Measurements from ENCODE around the gene NPY. TPM values are rescaled to one million over a fixed set of nuclear protein-coding genes. Genes with fewer than 3 reads are reported as not detected.
"Not testable (repeated sequence)": the region's sequence is repeated elsewhere in the genome, so short reads cannot be mapped to it uniquely, and the experiment has no call there.

The NPY gene
- total and polyA plus RNA-seq, 4 donors, result 0.47 TPM; not detected in 3

DNA sequence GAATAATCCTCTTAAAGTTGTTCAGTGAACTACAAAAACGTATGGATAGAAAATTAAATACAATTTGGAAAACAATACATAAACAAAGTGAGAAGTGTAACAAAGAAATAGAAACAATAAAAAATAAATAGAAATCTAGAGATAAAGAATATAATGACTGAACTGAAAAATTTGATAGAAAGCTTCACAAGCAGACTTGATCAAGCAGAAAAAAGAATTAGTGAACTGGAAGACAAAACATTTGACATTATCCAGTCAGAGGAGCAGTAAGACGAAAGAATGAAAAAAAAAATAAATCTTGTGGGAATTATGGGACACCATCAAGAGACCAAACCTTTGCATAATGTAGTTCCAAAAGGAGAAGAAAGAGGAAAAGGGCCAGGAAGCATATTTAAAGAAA is 32.4 kb upstream of the NPY start:
- H3K36me3 ChIP-seq (ENCODE audit: control insufficient read depth in 4 of 4, insufficient read depth in 3 of 4, low read depth in 1 of 4, low read length in 3 of 4), result no peaks in the 10 kb centered on the region
- WGBS, result 54% methylated on average over 2 of the region's 2 CpGs
- H3K4me3 ChIP-seq (ENCODE audit: low read depth in 1 of 3, low read length in 3 of 3), result no peak overlapping the region
- H3K4me1 ChIP-seq (ENCODE audit: control insufficient read depth in 4 of 4, insufficient read depth in 4 of 4, low read length in 3 of 4), result no peaks in the 10 kb centered on the region
- H3K9me3 ChIP-seq (ENCODE audit: control insufficient read depth in 4 of 4, low read length in 3 of 4), result peaks cover 0 to 6% (median 4%) of the 10 kb centered on the region in 4 donors
- H3K27me3 ChIP-seq (ENCODE audit: control insufficient read depth in 4 of 4, insufficient read depth in 4 of 4, low read length in 3 of 4), result no peaks in the 10 kb centered on the region
- TF ChIP-seq, protein P1, sequence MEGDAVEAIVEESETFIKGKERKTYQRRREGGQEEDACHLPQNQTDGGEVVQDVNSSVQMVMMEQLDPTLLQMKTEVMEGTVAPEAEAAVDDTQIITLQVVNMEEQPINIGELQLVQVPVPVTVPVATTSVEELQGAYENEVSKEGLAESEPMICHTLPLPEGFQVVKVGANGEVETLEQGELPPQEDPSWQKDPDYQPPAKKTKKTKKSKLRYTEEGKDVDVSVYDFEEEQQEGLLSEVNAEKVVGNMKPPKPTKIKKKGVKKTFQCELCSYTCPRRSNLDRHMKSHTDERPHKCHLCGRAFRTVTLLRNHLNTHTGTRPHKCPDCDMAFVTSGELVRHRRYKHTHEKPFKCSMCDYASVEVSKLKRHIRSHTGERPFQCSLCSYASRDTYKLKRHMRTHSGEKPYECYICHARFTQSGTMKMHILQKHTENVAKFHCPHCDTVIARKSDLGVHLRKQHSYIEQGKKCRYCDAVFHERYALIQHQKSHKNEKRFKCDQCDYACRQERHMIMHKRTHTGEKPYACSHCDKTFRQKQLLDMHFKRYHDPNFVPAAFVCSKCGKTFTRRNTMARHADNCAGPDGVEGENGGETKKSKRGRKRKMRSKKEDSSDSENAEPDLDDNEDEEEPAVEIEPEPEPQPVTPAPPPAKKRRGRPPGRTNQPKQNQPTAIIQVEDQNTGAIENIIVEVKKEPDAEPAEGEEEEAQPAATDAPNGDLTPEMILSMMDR (IDR thresholded peaks at IDR 0.05; ENCODE audit: low read depth, low read length, missing input control), result no peak
- TF ChIP-seq FOXA1 (IDR thresholded peaks at IDR 0.05), result no peak
- TF ChIP-seq, protein P2, sequence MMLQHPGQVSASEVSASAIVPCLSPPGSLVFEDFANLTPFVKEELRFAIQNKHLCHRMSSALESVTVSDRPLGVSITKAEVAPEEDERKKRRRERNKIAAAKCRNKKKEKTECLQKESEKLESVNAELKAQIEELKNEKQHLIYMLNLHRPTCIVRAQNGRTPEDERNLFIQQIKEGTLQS (IDR thresholded peaks at IDR 0.05), result no peak
- no peak for TF ChIP-seq RXRA (IDR thresholded peaks at IDR 0.05)
- TF ChIP-seq GABPA (IDR thresholded peaks at IDR 0.05 in 1 of 2, conservative IDR thresholded peaks at IDR 0.05 in 1 of 2), result no peak
- TF ChIP-seq HNF4G (IDR thresholded peaks at IDR 0.05), result no peak
- no peak for TF ChIP-seq EGR1 (IDR thresholded peaks at IDR 0.05; ENCODE audit: low read depth in 2 of 2)
- no peak for TF ChIP-seq YY1 (IDR thresholded peaks at IDR 0.05)
- TF ChIP-seq NR2F2 (IDR thresholded peaks at IDR 0.05), result no peak
- TF ChIP-seq SP1 (IDR thresholded peaks at IDR 0.05), result no peak
- H3K27ac ChIP-seq (ENCODE audit: low read depth in 1 of 2, low read length in 2 of 2), result no peak overlapping the region
- H3K9ac ChIP-seq (ENCODE audit: low read depth in 1 of 2, low read length in 2 of 2), result no peak overlapping the region
- no peak for DNase-seq (ENCODE audit: low spot score)

DNA sequence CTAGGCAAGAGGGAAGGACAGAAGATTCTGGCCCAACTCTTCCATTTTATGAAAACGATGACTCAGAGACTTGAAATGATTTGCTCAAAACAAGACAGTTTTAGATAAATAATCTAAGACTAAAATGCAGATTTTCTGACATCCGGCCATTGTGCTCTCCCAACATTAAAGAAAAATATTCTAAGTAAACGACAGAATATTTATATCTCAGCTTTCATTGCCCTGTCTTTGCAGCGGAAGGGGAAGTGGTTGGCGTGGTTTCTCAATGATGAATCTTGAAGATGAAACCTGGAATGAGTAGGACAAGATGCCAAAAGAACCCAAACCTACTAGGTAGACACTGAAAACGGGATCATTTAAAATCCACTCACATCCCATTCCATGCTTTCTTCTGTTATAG is 28.9 kb upstream of the NPY start:
- H3K9ac ChIP-seq (ENCODE audit: low read depth in 1 of 2, low read length in 2 of 2), result no peak overlapping the region
- TF ChIP-seq RAD21 (IDR thresholded peaks at IDR 0.05) (no peak), FOXA2 (IDR thresholded peaks at IDR 0.05) (no peak), HNF4A (conservative IDR thresholded peaks at IDR 0.05) (no peak), SP1 (IDR thresholded peaks at IDR 0.05) (no peak), GABPA (IDR thresholded peaks at IDR 0.05 in 1 of 2, conservative IDR thresholded peaks at IDR 0.05 in 1 of 2) (no peak), FOXA1 (IDR thresholded peaks at IDR 0.05) (no peak), YY1 (IDR thresholded peaks at IDR 0.05) (no peak), TAF1 (conservative IDR thresholded peaks at IDR 0.05) (no peak)
- TF ChIP-seq, protein P1 (IDR thresholded peaks at IDR 0.05; ENCODE audit: low read depth, low read length, missing input control), result no peak
- TF ChIP-seq, protein P3, sequence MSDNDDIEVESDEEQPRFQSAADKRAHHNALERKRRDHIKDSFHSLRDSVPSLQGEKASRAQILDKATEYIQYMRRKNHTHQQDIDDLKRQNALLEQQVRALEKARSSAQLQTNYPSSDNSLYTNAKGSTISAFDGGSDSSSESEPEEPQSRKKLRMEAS (IDR thresholded peaks at IDR 0.05), result no peak
- H3K27me3 ChIP-seq (ENCODE audit: control insufficient read depth in 4 of 4, insufficient read depth in 4 of 4, low read length in 3 of 4), result peaks cover 0 to 4% (median 0%) of the 10 kb centered on the region in 4 donors
- no peaks in the 10 kb centered on the region for H3K36me3 ChIP-seq (ENCODE audit: control insufficient read depth in 4 of 4, insufficient read depth in 3 of 4, low read depth in 1 of 4, low read length in 3 of 4)
- no peak for DNase-seq (ENCODE audit: low spot score)
- no peaks in the 10 kb centered on the region for H3K4me1 ChIP-seq (ENCODE audit: control insufficient read depth in 4 of 4, insufficient read depth in 4 of 4, low read length in 3 of 4)
- H3K27ac ChIP-seq (ENCODE audit: low read depth in 1 of 2, low read length in 2 of 2), result no peak overlapping the region
- H3K9me3 ChIP-seq (ENCODE audit: control insufficient read depth in 4 of 4, low read length in 3 of 4), result peaks cover 0 to 6% (median 4%) of the 10 kb centered on the region in 4 donors
- WGBS, result 64% methylated on average over 6 of the region's 6 CpGs
- no peak overlapping the region for H3K4me3 ChIP-seq (ENCODE audit: low read depth in 1 of 3, low read length in 3 of 3)

DNA sequence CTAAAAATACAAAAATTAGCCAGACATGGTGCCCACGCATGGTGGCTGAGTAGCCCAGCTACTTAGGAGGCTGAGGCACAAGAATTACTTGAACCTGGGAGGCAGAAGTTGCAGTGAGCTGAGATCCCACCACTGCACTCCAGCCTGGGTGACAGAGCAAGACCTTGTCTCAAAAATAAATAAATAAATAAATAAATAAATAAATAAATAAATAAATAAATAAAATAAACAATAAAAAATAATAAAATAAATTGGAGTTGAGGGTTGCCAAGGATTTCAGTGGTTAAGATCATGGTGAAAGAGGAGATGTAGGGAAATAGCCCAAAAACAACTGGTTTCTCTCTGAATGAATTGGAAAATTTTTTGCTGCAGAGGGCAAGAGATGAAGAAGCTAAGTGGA is 25.7 kb upstream of the NPY start:
- 87% methylated on average over 1 of the region's 1 CpG for WGBS
- H3K36me3 ChIP-seq (ENCODE audit: control insufficient read depth in 4 of 4, insufficient read depth in 3 of 4, low read depth in 1 of 4, low read length in 3 of 4); H3K9ac ChIP-seq (ENCODE audit: low read depth in 1 of 2, low read length in 2 of 2); H3K27ac ChIP-seq (ENCODE audit: low read depth in 1 of 2, low read length in 2 of 2); H3K9me3 ChIP-seq (ENCODE audit: control insufficient read depth in 4 of 4, low read length in 3 of 4); H3K4me3 ChIP-seq (ENCODE audit: low read depth in 1 of 3, low read length in 3 of 3); DNase-seq (ENCODE audit: low spot score); H3K27me3 ChIP-seq (ENCODE audit: control insufficient read depth in 4 of 4, insufficient read depth in 4 of 4, low read length in 3 of 4); H3K4me1 ChIP-seq (ENCODE audit: control insufficient read depth in 4 of 4, insufficient read depth in 4 of 4, low read length in 3 of 4): not testable (repeated sequence)

Measured in liver (tissue), 9 donors.